Heart left ventricle (tissue), 16 donors: ENCODE results near the gene HLA-DPB1. TPM values are rescaled to one million over a fixed set of nuclear protein-coding genes. Genes with fewer than 3 reads are reported as not detected.

ENCODE experiments used
- ATAC-seq, 4 donors: fragments of 200-7000 bp; cut with Tn5 transposase; one replicate each; pipeline ENCODE4 v1.9.1; 2020 to 2022; ENCODE audit warnings: moderate library complexity in 4 of 4, mild to moderate bottlenecking in 3 of 4, moderate number of reproducible peaks in 1 of 4
- DNase-seq, 5 donors: peaks; one replicate each; pipeline ENCODE4 v3.0.0-alpha.2; 2020
- H3K27ac ChIP-seq, 12 donors: fragments of 200-600 bp; sonication (generic) in 4 of 12; one replicate each; pipeline versions ENCODE4 v1.5.0 to v1.8.0; 2016 to 2022; ENCODE audit warnings: mild to moderate bottlenecking in 2 of 12
- H3K27me3 ChIP-seq, 9 donors: fragments of 200-600 bp; sonication (generic) in 2 of 9; one replicate each; pipeline versions ENCODE4 v1.5.1 to v1.8.0; 2016 to 2022; ENCODE audit warnings: mild to moderate bottlenecking in 3 of 9
- H3K36me3 ChIP-seq, 9 donors: fragments of 200-600 bp; sonication (generic) in 2 of 9; one replicate each; pipeline versions ENCODE4 v1.5.0 to v1.8.0; 2018 to 2022; ENCODE audit warnings: mild to moderate bottlenecking in 2 of 9
- H3K4me1 ChIP-seq, 12 donors: fragments of 200-600 bp; sonication (generic) in 4 of 12; one replicate each; pipeline versions ENCODE4 v1.5.0 to v1.8.0; 2016 to 2022; ENCODE audit warnings: mild to moderate bottlenecking in 3 of 12
- H3K4me3 ChIP-seq, 12 donors: fragments of 200-600 bp; sonication (generic) in 4 of 12; one replicate each; pipeline versions ENCODE4 v1.5.0 to v1.8.0; 2017 to 2022; ENCODE audit warnings: mild to moderate bottlenecking in 9 of 12, moderate library complexity in 4 of 12
- H3K9me3 ChIP-seq, 12 donors: fragments of 200-600 bp; sonication (generic) in 4 of 12; one replicate each; pipeline versions ENCODE4 v1.5.0 to v1.8.0; 2016 to 2022; ENCODE audit warnings: mild to moderate bottlenecking in 1 of 12
- POLR2A ChIP-seq, 2 donors: fragments of 450-650 bp; IDR thresholded peaks; one replicate each; pipeline ENCODE4 v1.6.1; 2017; ENCODE audit warnings: antibody characterized with exemption in 2 of 2, mild to moderate bottlenecking in 2 of 2, moderate library complexity in 2 of 2
- WGBS, 4 donors: extraction: QIAGEN DNeasy Blood & Tissue Kit in 2 of 4; methylation state at CpG; one replicate each; pipeline versions ENCODE4 v1.1.5 to v1.1.7; 2013 to 2018; 5-methylcytosine and 5-hydroxymethylcytosine counted together
- intact Hi-C, 10 donors: fragments of 100-400 bp; cut with DNase I; formaldehyde crosslinking; loops; one replicate each; pipeline versions ENCODE4 v1.11.1 to v1.14.2; 2022
- polyA plus RNA-seq, 2 donors: library from polyadenylated mRNA; stranded (reverse); fragments of 200-250 nt; gene quantifications; one replicate each; pipeline ENCODE4 v1.2.3, GENCODE V29; 2013
- total RNA-seq, 9 donors: library from RNA; depleted of rRNA in 2 of 9; stranded (reverse); fragments of >200 nt in 2 of 9; fragmentation: NEBNext Ultra II Directional in 3 of 9; extraction: Animal tissue kit (Norgen Biotek cat#: 25700) in 3 of 9; gene quantifications; one replicate each; pipeline versions ENCODE4 v1.1.0 to v1.2.4, GENCODE V29; 2016 to 2023
- TF ChIP-seq, protein P1 (sequence below), 12 donors: fragments of 200-600 bp; sonication (generic) in 4 of 12; IDR thresholded peaks; one replicate each; pipeline versions ENCODE4 v1.5.0 to v1.8.0; 2018 to 2022; ENCODE audit warnings: antibody characterized with exemption in 12 of 12, mild to moderate bottlenecking in 5 of 12
- donor health status: ischemic (EF 13 %, LVEDD 7.1; RV severe dilation, severe dysfunction).
- donor health status: healthy with polysubstance abuse.
- donor health status: DM: no; HTN: yes; CAD: no.
- donor health status: DM: no; HTN: no; CAD: no.
- donor health status: ischemic (EF 25% LVEDD 6.9; RV normal size, moderate dysfunction).
- donor health status: ischemic (EF 25% LVEDD 5.7; RV mildly dilated, moderate dysfunction).
- donor health status: healthy.
- donor health status: DM: yes; HTN: yes; CAD: no.
- donor health status: ischemic (EF 35%, LVEDD 5.7; RV mildly dilated, moderate dysfunction).
- donor health status: nonischemic (EF 11% LVEDD 7.7; RV severe dilation, severe dysfunction).
- donor health status: DM: yes; HTN: yes; CAD: no.
- donor health status: PGD.
- donor health status: ischemic (EF 29% LVEDD 5.4; RV normal size, mild dysfunction).
- donor health status: nonischemic (EF 23%, LVEDD 6.1; RV moderate dilation, normal function).

Gene HLA-DPB1
- total and polyA plus RNA-seq, 11 donors, result 16.6 to 346 (median 30.6) TPM

DNA sequence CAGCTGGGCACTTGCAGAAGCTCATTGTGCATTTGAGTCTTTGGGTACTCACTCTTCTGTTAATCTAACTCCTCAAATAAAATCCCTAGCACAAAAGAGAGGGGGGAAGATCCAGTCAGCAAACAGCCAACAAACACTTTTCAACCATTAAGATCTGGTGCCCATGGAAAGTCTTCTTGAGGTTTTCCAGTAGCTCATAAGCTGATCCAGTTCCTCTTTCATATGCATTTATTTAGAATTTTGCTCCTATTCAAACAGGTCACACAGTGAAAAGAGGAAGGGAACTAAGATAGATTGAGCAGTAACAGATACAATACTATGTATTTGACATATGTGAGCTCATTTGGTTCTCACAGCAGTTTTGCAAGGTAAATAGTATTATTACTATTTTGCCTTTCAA lies 38.6 kb downstream of the HLA-DPB1 start:
- peaks cover 0 to 33% (median 0%) of the 10 kb centered on the region in 12 donors for H3K4me1 ChIP-seq
- DNase-seq (no peak), ATAC-seq (no peak)
- no peak overlapping the region for H3K4me3 ChIP-seq
- no peaks in the 10 kb centered on the region for H3K36me3 ChIP-seq
- peaks cover 12 to 67% (median 25%) of the 10 kb centered on the region in 9 donors for H3K27me3 ChIP-seq
- intact Hi-C loops, result no loop called here
- no peaks in the 10 kb centered on the region for H3K9me3 ChIP-seq
- H3K27ac ChIP-seq, result no peak overlapping the region
- no peak for TF ChIP-seq POLR2A (IDR thresholded peaks at IDR 0.05)
- TF ChIP-seq, protein P1, sequence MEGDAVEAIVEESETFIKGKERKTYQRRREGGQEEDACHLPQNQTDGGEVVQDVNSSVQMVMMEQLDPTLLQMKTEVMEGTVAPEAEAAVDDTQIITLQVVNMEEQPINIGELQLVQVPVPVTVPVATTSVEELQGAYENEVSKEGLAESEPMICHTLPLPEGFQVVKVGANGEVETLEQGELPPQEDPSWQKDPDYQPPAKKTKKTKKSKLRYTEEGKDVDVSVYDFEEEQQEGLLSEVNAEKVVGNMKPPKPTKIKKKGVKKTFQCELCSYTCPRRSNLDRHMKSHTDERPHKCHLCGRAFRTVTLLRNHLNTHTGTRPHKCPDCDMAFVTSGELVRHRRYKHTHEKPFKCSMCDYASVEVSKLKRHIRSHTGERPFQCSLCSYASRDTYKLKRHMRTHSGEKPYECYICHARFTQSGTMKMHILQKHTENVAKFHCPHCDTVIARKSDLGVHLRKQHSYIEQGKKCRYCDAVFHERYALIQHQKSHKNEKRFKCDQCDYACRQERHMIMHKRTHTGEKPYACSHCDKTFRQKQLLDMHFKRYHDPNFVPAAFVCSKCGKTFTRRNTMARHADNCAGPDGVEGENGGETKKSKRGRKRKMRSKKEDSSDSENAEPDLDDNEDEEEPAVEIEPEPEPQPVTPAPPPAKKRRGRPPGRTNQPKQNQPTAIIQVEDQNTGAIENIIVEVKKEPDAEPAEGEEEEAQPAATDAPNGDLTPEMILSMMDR (IDR thresholded peaks at IDR 0.05), result no peak

DNA sequence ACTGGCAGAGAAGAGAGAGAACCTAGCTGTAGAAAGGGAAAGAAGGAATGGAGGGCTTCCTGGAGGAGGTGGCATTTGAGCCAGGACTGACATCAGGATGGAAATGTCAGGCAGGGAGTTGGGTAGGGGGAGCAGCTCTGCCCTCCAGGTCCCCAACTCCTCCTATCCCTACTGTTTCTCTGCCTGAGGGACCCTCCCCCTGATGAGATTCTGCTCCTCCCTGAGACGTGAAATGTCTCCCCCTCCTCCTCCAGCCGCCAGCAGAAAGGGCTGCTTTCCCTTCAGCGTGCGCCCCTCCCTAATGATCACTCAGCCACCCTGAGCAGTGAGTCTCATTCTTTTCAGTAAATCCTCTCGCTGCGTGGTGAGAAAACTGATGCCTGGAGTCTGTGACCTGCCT lies 40.6 kb downstream of the HLA-DPB1 start:
- no peak overlapping the region for H3K4me3 ChIP-seq
- no peak for ATAC-seq
- no peak for DNase-seq
- 0 to 11% (median 7%) methylated on average over 6 of the region's 6 CpGs for WGBS, 4 donors
- no peak for TF ChIP-seq POLR2A (IDR thresholded peaks at IDR 0.05)
- TF ChIP-seq, protein P1 (IDR thresholded peaks at IDR 0.05), result no peak
- no peaks in the 10 kb centered on the region for H3K36me3 ChIP-seq
- H3K9me3 ChIP-seq, result no peaks in the 10 kb centered on the region
- H3K27ac ChIP-seq, result no peak overlapping the region
- H3K27me3 ChIP-seq, result peaks cover 17 to 61% (median 25%) of the 10 kb centered on the region in 9 donors
- intact Hi-C loops, result loop anchor here in 5 of 10 donors (2.0 to 5.0 kb wide), 2 partner anchors 131 to 132 kb away; no protein-coding TSS in a partner anchor
- peaks cover 0 to 33% (median 0%) of the 10 kb centered on the region in 12 donors for H3K4me1 ChIP-seq

DNA sequence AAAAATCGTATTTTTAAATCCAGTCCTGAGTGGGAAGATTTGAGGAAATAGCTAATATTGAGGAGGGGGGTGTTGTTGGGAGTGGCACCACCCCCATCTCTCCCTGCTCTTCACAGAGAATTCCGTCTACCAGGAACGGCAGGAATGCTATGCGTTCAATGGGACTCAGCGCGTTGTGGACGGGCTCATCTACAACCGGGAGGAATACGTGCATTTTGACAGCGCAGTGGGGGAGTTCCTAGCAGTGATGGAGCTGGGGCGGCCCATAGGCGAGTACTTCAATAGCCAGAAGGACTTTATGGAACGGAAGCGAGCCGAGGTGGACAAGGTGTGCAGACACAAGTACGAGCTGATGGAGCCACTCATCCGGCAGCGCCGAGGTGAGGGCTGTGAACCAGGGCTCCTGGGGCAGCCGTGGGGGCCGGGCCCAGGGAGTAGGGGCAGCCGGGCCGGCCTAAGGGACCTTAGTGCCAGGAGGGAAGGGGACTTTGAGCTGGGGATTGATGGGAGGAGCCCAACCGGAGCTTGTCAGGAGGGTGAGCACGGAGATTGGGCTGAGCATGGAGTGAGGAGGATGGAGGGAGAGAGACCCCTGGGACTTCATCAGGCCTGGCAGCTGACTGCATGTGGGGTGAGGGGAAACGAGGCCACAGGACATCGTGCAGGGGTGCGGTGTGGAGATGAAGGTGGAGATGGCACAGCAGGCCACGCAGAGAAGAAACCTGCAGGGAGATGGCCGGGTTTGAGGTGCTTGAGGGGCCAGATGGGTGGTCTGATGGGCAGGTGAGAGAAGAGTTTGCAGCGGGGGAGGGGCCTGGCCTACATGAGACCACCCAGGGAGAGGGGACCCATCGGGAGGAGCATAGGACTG lies 41.3 kb downstream of the HLA-DPB1 start:
- TF ChIP-seq, protein P1 (IDR thresholded peaks at IDR 0.05), result no peak
- TF ChIP-seq POLR2A (IDR thresholded peaks at IDR 0.05), result no peak
- Histone ChIP-seq H3K36me3 (no peaks in the 10 kb centered on the region), H3K4me1 (peaks cover 0 to 33% (median 0%) of the 10 kb centered on the region in 12 donors), H3K27me3 (peaks cover 17 to 61% (median 25%) of the 10 kb centered on the region in 9 donors), H3K27ac (no peak overlapping the region), H3K9me3 (no peaks in the 10 kb centered on the region), H3K4me3 (no peak overlapping the region)
- intact Hi-C loops, result loop anchor here in 5 of 10 donors (2.0 to 5.0 kb wide), 2 partner anchors 130 to 132 kb away; no protein-coding TSS in a partner anchor
- WGBS, 4 donors, result 3 to 9% (median 4%) methylated on average over 25 to 32 of the region's 32 CpGs
- no peak for ATAC-seq
- DNase-seq, result no peak

DNA sequence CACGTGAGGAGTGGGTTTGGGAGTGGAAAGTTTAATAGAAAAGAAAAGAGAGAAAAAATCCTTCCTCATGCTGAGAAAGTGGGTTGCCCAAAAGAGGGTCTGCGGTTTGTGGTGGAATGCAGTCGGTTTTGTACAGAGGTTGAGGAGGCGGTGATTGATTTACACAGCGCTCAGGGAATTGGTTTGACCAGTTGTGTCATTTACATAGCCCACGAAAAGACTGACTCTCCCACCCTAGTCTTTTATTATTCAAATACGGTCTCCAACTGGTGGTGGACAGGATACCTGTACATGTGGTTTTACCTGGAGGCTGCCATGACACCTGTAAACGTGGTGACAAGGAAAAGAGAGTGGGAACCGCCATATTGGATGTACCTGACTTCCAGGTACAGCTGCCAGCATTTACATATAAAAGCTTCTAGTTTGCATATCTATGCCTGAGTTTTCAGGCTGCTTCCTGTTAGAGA lies 42.1 kb downstream of the HLA-DPB1 start:
- H3K4me3 ChIP-seq, result no peak overlapping the region
- intact Hi-C loops, result loop anchor here (1.0 to 5.0 kb wide), 4 partner anchors 31 to 131 kb away; no protein-coding TSS in a partner anchor
- peaks cover 0 to 29% (median 0%) of the 10 kb centered on the region in 12 donors for H3K4me1 ChIP-seq
- peaks cover 17 to 56% (median 25%) of the 10 kb centered on the region in 9 donors for H3K27me3 ChIP-seq
- H3K9me3 ChIP-seq, result no peaks in the 10 kb centered on the region
- DNase-seq (no peak), ATAC-seq (no peak)
- H3K36me3 ChIP-seq, result no peaks in the 10 kb centered on the region
- no peak overlapping the region for H3K27ac ChIP-seq
- TF ChIP-seq POLR2A (IDR thresholded peaks at IDR 0.05), result no peak
- TF ChIP-seq, protein P1 (IDR thresholded peaks at IDR 0.05), result no peak
- 12 to 17% (median 14%) methylated on average over 9 of the region's 9 CpGs for WGBS, 4 donors
